ENCODE data around the gene ASB3.

- TF ChIP-seq CTCF (IDR thresholded peaks at IDR 0.05; ENCODE audit: poor library complexity, severe bottlenecking) (no peak), EP300 (conservative IDR thresholded peaks at IDR 0.05; ENCODE audit: poor library complexity, severe bottlenecking) (no peak), SMC3 (conservative IDR thresholded peaks at IDR 0.05; ENCODE audit: poor library complexity) (no peak), RAD21 (conservative IDR thresholded peaks at IDR 0.05) (no peak)
Measured at GRCh38 chr2:53813151-53813550, 26.4 kb upstream of the ASB3 start.

Data from neural cell (in vitro differentiated cells).